Neural cell (in vitro differentiated cells): Measurements from ENCODE around the gene NAT9.

Source experiments
- EP300 ChIP-seq: fragments of 450-650 bp; conservative IDR thresholded peaks from 2 replicates; pipeline ENCODE4 v1.6.1; 2014; ENCODE audit warnings: antibody characterized with exemption, mild to moderate bottlenecking, moderate library complexity; ENCODE audit not compliant: poor library complexity, severe bottlenecking
- EZH2 ChIP-seq: fragments of 200-600, 300-800 bp; shearing (Covaris generic), sonication (generic); IDR thresholded peaks from 2 replicates; pipeline ENCODE4 v1.6.1; 2014; ENCODE audit warnings: antibody characterized with exemption, low read length, borderline replicate concordance, mild to moderate bottlenecking; ENCODE audit not compliant: insufficient read depth, poor library complexity, severe bottlenecking
- MXI1 ChIP-seq: fragments of 450-650 bp; conservative IDR thresholded peaks from 2 replicates; pipeline ENCODE4 v1.6.1; 2014; ENCODE audit warnings: antibody characterized with exemption, mild to moderate bottlenecking; ENCODE audit not compliant: poor library complexity, severe bottlenecking
- POLR2AphosphoS5 ChIP-seq: IDR thresholded peaks from 2 replicates; pipeline ENCODE4 v1.6.1; 2012
- RAD21 ChIP-seq: fragments of 450-650 bp; conservative IDR thresholded peaks from 2 replicates; pipeline ENCODE4 v1.6.1; 2014; ENCODE audit warnings: antibody characterized with exemption, mild to moderate bottlenecking, moderate library complexity
- TAF1 ChIP-seq: IDR thresholded peaks from 2 replicates; pipeline ENCODE4 v1.6.1; 2012; ENCODE audit warnings: low read depth
- TF ChIP-seq, protein P1 (sequence below): fragments of 450-650 bp; IDR thresholded peaks from 2 replicates; pipeline ENCODE4 v1.5.1; 2014; ENCODE audit warnings: antibody characterized with exemption, mild to moderate bottlenecking, moderate library complexity; ENCODE audit not compliant: poor library complexity, severe bottlenecking
- TF ChIP-seq, protein P2 (sequence below): IDR thresholded peaks from 2 replicates; pipeline ENCODE4 v1.6.1; 2012; ENCODE audit warnings: borderline replicate concordance

DNA sequence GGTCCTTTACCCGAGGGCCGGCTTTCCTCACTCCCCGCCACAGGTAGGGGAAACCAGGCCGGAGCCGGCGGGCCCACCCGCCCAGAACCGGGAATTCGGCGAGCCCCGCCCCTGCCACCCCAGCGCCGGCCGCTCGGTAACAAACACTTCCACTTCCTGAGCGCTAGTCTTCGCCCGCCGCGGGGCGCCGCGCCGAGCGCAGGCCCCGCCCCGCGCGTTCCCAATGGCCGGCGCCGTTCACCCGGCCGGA, 27.9 kb downstream of the NAT9 start:
- TF ChIP-seq POLR2AphosphoS5: no peak
- no peak for TF ChIP-seq TAF1
- TF ChIP-seq, protein P1, sequence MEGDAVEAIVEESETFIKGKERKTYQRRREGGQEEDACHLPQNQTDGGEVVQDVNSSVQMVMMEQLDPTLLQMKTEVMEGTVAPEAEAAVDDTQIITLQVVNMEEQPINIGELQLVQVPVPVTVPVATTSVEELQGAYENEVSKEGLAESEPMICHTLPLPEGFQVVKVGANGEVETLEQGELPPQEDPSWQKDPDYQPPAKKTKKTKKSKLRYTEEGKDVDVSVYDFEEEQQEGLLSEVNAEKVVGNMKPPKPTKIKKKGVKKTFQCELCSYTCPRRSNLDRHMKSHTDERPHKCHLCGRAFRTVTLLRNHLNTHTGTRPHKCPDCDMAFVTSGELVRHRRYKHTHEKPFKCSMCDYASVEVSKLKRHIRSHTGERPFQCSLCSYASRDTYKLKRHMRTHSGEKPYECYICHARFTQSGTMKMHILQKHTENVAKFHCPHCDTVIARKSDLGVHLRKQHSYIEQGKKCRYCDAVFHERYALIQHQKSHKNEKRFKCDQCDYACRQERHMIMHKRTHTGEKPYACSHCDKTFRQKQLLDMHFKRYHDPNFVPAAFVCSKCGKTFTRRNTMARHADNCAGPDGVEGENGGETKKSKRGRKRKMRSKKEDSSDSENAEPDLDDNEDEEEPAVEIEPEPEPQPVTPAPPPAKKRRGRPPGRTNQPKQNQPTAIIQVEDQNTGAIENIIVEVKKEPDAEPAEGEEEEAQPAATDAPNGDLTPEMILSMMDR: no peak
- TF ChIP-seq, protein P2, sequence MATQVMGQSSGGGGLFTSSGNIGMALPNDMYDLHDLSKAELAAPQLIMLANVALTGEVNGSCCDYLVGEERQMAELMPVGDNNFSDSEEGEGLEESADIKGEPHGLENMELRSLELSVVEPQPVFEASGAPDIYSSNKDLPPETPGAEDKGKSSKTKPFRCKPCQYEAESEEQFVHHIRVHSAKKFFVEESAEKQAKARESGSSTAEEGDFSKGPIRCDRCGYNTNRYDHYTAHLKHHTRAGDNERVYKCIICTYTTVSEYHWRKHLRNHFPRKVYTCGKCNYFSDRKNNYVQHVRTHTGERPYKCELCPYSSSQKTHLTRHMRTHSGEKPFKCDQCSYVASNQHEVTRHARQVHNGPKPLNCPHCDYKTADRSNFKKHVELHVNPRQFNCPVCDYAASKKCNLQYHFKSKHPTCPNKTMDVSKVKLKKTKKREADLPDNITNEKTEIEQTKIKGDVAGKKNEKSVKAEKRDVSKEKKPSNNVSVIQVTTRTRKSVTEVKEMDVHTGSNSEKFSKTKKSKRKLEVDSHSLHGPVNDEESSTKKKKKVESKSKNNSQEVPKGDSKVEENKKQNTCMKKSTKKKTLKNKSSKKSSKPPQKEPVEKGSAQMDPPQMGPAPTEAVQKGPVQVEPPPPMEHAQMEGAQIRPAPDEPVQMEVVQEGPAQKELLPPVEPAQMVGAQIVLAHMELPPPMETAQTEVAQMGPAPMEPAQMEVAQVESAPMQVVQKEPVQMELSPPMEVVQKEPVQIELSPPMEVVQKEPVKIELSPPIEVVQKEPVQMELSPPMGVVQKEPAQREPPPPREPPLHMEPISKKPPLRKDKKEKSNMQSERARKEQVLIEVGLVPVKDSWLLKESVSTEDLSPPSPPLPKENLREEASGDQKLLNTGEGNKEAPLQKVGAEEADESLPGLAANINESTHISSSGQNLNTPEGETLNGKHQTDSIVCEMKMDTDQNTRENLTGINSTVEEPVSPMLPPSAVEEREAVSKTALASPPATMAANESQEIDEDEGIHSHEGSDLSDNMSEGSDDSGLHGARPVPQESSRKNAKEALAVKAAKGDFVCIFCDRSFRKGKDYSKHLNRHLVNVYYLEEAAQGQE: no peak
- no peak for TF ChIP-seq MXI1
- TF ChIP-seq EZH2: peak; percentile 1
- no peak for TF ChIP-seq EP300
- no peak for TF ChIP-seq RAD21
